HG03342 (cell line): Measurements from ENCODE around the gene CSH2.
A peak's percentile ranks its signal among the peaks of the same experiment; 100 is the strongest.
"Not testable (repeated sequence)": the region's sequence is repeated elsewhere in the genome, so short reads cannot be mapped to it uniquely, and the experiment has no call there.

ENCODE experiments used
- ATAC-seq: cut with Tn5 transposase; IDR thresholded peaks from one replicate; pipeline ENCODE4 v1.9.1; 2021; ENCODE audit warnings: mild to moderate bottlenecking, moderate library complexity; ENCODE audit not compliant: unreplicated experiment

CSH2 gene

GRCh38 chr17:63866625-63867024 lies 6.9 kb downstream of the CSH2 start:
- not testable (repeated sequence) for ATAC-seq

GRCh38 chr17:63859257-63859656 lies 14.2 kb downstream of the CSH2 start:
- ATAC-seq = no peak

- not testable (repeated sequence) for ATAC-seq
Measured at GRCh38 chr17:63856425-63856824, 17.1 kb downstream of the CSH2 start.

GRCh38 chr17:63855185-63855584 lies 18.3 kb downstream of the CSH2 start:
- no peak for ATAC-seq

GRCh38 chr17:63854709-63855108 lies 18.8 kb downstream of the CSH2 start:
- ATAC-seq = no peak

- no peak for ATAC-seq
Measured at GRCh38 chr17:63853260-63853659, 20.2 kb downstream of the CSH2 start.

GRCh38 chr17:63850401-63850800 lies 23.1 kb downstream of the CSH2 start:
- no peak for ATAC-seq

- ATAC-seq = peak; percentile 91
Measured at GRCh38 chr17:63848834-63849689, 24.4 kb downstream of the CSH2 start.

- no peak for ATAC-seq
Measured at GRCh38 chr17:63847525-63848249, 25.8 kb downstream of the CSH2 start.

GRCh38 chr17:63845509-63845908 lies 28.0 kb downstream of the CSH2 start:
- no peak for ATAC-seq

GRCh38 chr17:63843910-63844677 lies 29.4 kb downstream of the CSH2 start:
- ATAC-seq = no peak

- ATAC-seq = not testable (repeated sequence)
Measured at GRCh38 chr17:63843387-63843888, 30.0 kb downstream of the CSH2 start.

- ATAC-seq = peak; percentile 73
Measured at GRCh38 chr17:63842540-63843386, 30.7 kb downstream of the CSH2 start, which contains the start of gene SMARCD2. Gene SMARCD2 (minus strand): TSS chr17:63842685. CDS start chr17:63842674, 11 bp downstream.

- peak; percentile 28 for ATAC-seq
Measured at GRCh38 chr17:63842173-63842539, 31.3 kb downstream of the CSH2 start.

- no peak for ATAC-seq
Measured at GRCh38 chr17:63841350-63842172, 31.9 kb downstream of the CSH2 start.

- no peak for ATAC-seq
Measured at GRCh38 chr17:63840591-63841349, 32.7 kb downstream of the CSH2 start.

GRCh38 chr17:63838631-63839171 lies 34.8 kb downstream of the CSH2 start:
- ATAC-seq = no peak

- no peak for ATAC-seq
Measured at GRCh38 chr17:63837962-63838600, 35.4 kb downstream of the CSH2 start.
